Panc1 (cell line): ENCODE data around the gene NMRAL1. TPM values are rescaled to one million over a fixed set of nuclear protein-coding genes. Genes with fewer than 3 reads are reported as not detected.
A peak's percentile ranks its signal among the peaks of the same experiment; 100 is the strongest.

Source experiments
- ATAC-seq: fragments of 200-7000 bp; cut with Tn5 transposase; 2 replicates; pipeline ENCODE4 v1.9.1; 2020; ENCODE audit warnings: mild to moderate bottlenecking, moderate library complexity
- Bru-seq: library from RNA; stranded (reverse); fragments of 400-500 nt; gene quantifications from one replicate; lab custom pipeline; 2021; lab: Mats Ljungman, UMichigan
- BruChase-seq, 2 experiments: library from RNA; stranded (reverse); fragments of 400-500 nt; gene quantifications; one replicate each; lab custom pipeline; 2021; lab: Mats Ljungman, UMichigan
- BruUV-seq: library from RNA; stranded (reverse); fragments of 400-500 nt; replicated peaks from 2 replicates; lab custom pipeline; 2021; lab: Mats Ljungman, UMichigan
- CTCF ChIA-PET: fragments of 300-600 bp; sonication (Branson Sonifier 250); formaldehyde crosslinking; loops from one replicate; lab custom pipeline; 2022; ENCODE audit warnings: antibody characterized with exemption; lab: Charles Lee
- POLR2A ChIA-PET: fragments of 300-600 bp; sonication (Branson Sonifier 250); formaldehyde crosslinking; loops from one replicate; lab custom pipeline; 2022; ENCODE audit warnings: antibody characterized with exemption; lab: Charles Lee
- DNase-seq: peaks from one replicate; pipeline ENCODE4 v3.0.0-alpha.2; 2010; ENCODE audit warnings: low read depth, low spot score
- H3K27ac ChIP-seq: 2 replicates; pipeline ENCODE4 v1.5.1; 2011; ENCODE audit warnings: mild to moderate bottlenecking, low read length, inconsistent platforms
- H3K27me3 ChIP-seq: fragments of 200-500 bp; sonication (Bioruptor generic); 2 replicates; pipeline ENCODE4 v1.6.0; 2014; ENCODE audit warnings: low read length, inconsistent platforms; ENCODE audit not compliant: control insufficient read depth, insufficient read depth
- H3K36me3 ChIP-seq: fragments of 200-500 bp; sonication (Bioruptor generic); 2 replicates; pipeline ENCODE4 v1.5.1; 2014; ENCODE audit warnings: inconsistent platforms, mild to moderate bottlenecking, low read length, moderate library complexity; ENCODE audit not compliant: control insufficient read depth, insufficient read depth
- H3K4me1 ChIP-seq: 2 replicates; pipeline ENCODE4 v1.5.1; 2011; ENCODE audit warnings: inconsistent platforms, mild to moderate bottlenecking, low read length, moderate library complexity; ENCODE audit not compliant: control insufficient read depth, insufficient read depth
- H3K4me3 ChIP-seq, 2 experiments: 2 replicates each; pipeline ENCODE4 v1.5.1; 2011 to 2012; ENCODE audit warnings: low read depth in 2 of 2, low read length in 2 of 2, mild to moderate bottlenecking in 2 of 2, inconsistent platforms in 1 of 2, moderate library complexity in 1 of 2
- H3K9me3 ChIP-seq: fragments of 200-500 bp; sonication (Bioruptor generic); 2 replicates; pipeline ENCODE4 v1.5.1; 2014; ENCODE audit warnings: low read depth, mild to moderate bottlenecking, inconsistent platforms, low read length, moderate library complexity; ENCODE audit not compliant: control insufficient read depth, insufficient read depth
- CTCF ChIP-seq: fragments of 450-650 bp; IDR thresholded peaks from 2 replicates; pipeline ENCODE4 v1.5.1; 2017; ENCODE audit warnings: mild to moderate bottlenecking
- POLR2AphosphoS5 ChIP-seq: IDR thresholded peaks from 2 replicates; pipeline ENCODE4 v1.6.1; 2012; ENCODE audit warnings: mild to moderate bottlenecking, low read depth, low read length, moderate library complexity
- REST ChIP-seq, 2 experiments: IDR thresholded peaks; 2 replicates each; pipeline ENCODE4 v1.6.1; 2011 to 2012; ENCODE audit warnings: low read depth in 2 of 2, control low read depth in 1 of 2, low read length in 1 of 2, mild to moderate bottlenecking in 1 of 2, moderate library complexity in 1 of 2; ENCODE audit not compliant: insufficient read depth in 1 of 2
- SIN3A ChIP-seq: IDR thresholded peaks from 2 replicates; pipeline ENCODE4 v1.6.1; 2012; ENCODE audit warnings: low read depth, mild to moderate bottlenecking, low read length, moderate library complexity, borderline replicate concordance; ENCODE audit not compliant: insufficient read depth
- TCF7L2 ChIP-seq: IDR thresholded peaks from 2 replicates; pipeline ENCODE4 v1.6.1; 2011; ENCODE audit warnings: mild to moderate bottlenecking, low read depth, low read length, inconsistent platforms
- in situ Hi-C: cut with HindIII; loops from 2 replicates; pipeline ENCODE4 v1.10.0; 2016; ENCODE audit warnings: low sequenced_read_pairs, low pct_unique_long_range_greater_than_20kb
- intact Hi-C: fragments of 100-400 bp; cut with micrococcal nuclease; formaldehyde crosslinking; loops from one replicate; pipeline ENCODE4 v1.10.0; 2022; ENCODE audit not compliant: unreplicated experiment
- long read RNA-seq: library from polyadenylated mRNA; unstranded; transcript quantifications from one replicate; pipeline ENCODE4 v2.0.0, GENCODE V29; 2021; ENCODE audit not compliant: unreplicated experiment
- polyA plus RNA-seq: library from polyadenylated mRNA; unstranded; fragments of >200 nt; gene quantifications from one replicate; pipeline ENCODE4 v1.2.1, GENCODE V29; 2012; ENCODE audit warnings: missing spikeins; ENCODE audit not compliant: insufficient read length
- total RNA-seq: library from RNA; stranded (reverse); gene quantifications from one replicate; pipeline ENCODE4 v1.2.1, GENCODE V29; 2021; ENCODE audit not compliant: unreplicated experiment

NMRAL1 gene
- 109 TPM for total RNA-seq
- polyA plus RNA-seq, result 169 TPM
- percentile 75 among the genes with signal in this experiment for Bru-seq, nascent RNA
- percentile 79 among the genes with signal in this experiment for BruChase-seq, experiment 1, labeled RNA remaining after a 2-hour chase
- BruChase-seq, experiment 2, labeled RNA remaining after a 6-hour chase, result percentile 83 among the genes with signal in this experiment
- long read RNA-seq, transcript NMRAL1-212 (6 exons, 1,240 nt), result minor isoform, 7 of 99 reads
- long read RNA-seq, transcript NMRAL1-202 (6 exons, 1,233 nt), result major isoform, 25 of 99 reads
- long read RNA-seq, transcript NMRAL1-201 (6 exons, 1,376 nt), result minor isoform, 13 of 99 reads
- long read RNA-seq, partial matches to known transcripts, result 24 of 99 reads
- long read RNA-seq, other reads (novel, unspliced or antisense), result 27 of 99 reads

GRCh38 chr16:4474192-4474961, at the start of gene NMRAL1:
Gene NMRAL1 (minus strand): TSS chr16:4474625. CDS start chr16:4474132, 493 bp downstream.
- ChIA-PET CTCF (no interaction called here), POLR2A (interaction anchor here (0.5 to 0.7 kb wide), 2 partner anchors 56 to 176 kb away, joined by 3 to 5 read pairs; no protein-coding TSS in a partner anchor)
- BruUV-seq, result no TSS peak
- H3K27me3 ChIP-seq, result no peaks in the 10 kb centered on the region
- in situ Hi-C loops (no loop called here), intact Hi-C loops (no loop called here)
- H3K36me3 ChIP-seq, result no peaks in the 10 kb centered on the region; the same call in 1 of the 2 replicates
- H3K27ac ChIP-seq, result peak within 1 kb of the TSS; percentile 94
- TF ChIP-seq CTCF (no peak), SIN3A (no peak), POLR2AphosphoS5 (peak; percentile 84)
- ATAC-seq (peak; percentile 86), DNase-seq (no peak)
- H3K9me3 ChIP-seq, result no peaks in the 10 kb centered on the region
- peak within 1 kb of the TSS; percentile 61 to 80 for H3K4me3 ChIP-seq
- peaks cover 18% of the 10 kb centered on the region for H3K4me1 ChIP-seq

GRCh38 chr16:4523686-4524085, 49.3 kb upstream of the NMRAL1 start:
- ChIA-PET CTCF (no interaction called here), POLR2A (no interaction called here)
- Histone ChIP-seq H3K36me3 (no peaks in the 10 kb centered on the region), H3K27ac (no peak overlapping the region), H3K4me1 (no peaks in the 10 kb centered on the region), H3K9me3 (no peaks in the 10 kb centered on the region), H3K27me3 (no peaks in the 10 kb centered on the region), H3K4me3 (no peak overlapping the region)
- no peak for DNase-seq
- in situ Hi-C loops, result no loop called here
- ATAC-seq, result no peak
- BruUV-seq, result no TSS peak
- intact Hi-C loops, result no loop called here
- TF ChIP-seq CTCF (no peak), TCF7L2 (no peak), REST (IDR thresholded peaks at IDR 0.05; ENCODE audit: insufficient read depth in 1 of 2, low read depth in 2 of 2, low read length in 1 of 2) (no peak), POLR2AphosphoS5 (no peak), SIN3A (no peak)
